Keratinocyte (primary cell): ENCODE measurements around the gene NPHS1.

Source experiments
- EZH2 ChIP-seq: IDR thresholded peaks from one replicate; pipeline ENCODE4 v1.6.1; 2012; ENCODE audit warnings: inconsistent platforms, mild to moderate bottlenecking, low read length, moderate library complexity
- TF ChIP-seq, protein P1 (sequence below), 3 experiments: IDR thresholded peaks in 1 of 3; conservative IDR thresholded peaks in 1 of 3; optimal IDR thresholded peaks in 1 of 3; 2 replicates in 2 of 3; 3 replicates in 1 of 3; pipeline versions ENCODE3 to v1.5.1; 2011; ENCODE audit warnings: low read length in 3 of 3, mild to moderate bottlenecking in 3 of 3, moderate library complexity in 2 of 3, control low read depth in 1 of 3, inconsistent platforms in 1 of 3; ENCODE audit not compliant: insufficient read depth in 2 of 3; ENCODE audit errors: extremely low read depth in 1 of 3

DNA sequence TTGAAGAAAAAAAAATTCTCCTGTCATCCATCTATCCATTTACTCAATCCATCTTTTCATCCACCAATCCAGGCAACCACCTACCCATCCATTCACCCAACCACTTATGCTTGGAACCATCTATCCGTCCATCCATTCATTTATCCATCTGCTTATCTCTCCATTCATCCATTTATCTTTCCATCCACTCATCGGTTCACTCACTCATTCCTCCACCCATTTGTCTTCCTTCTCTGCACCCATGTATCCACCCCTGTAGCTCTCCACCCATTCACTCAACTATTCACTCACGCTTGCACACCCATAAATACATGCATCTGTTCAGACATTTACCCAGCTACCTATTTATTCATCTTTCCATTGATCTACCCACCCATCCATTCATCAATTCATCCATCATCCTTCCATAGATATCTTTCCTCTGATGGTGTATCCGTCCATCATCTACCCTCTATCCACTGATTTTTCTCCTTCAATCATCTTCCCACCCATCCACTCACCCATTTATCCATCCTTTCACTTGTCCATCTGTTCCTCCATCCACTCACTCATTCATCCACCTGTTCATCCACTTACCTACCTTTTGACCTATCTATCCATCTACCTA is 9.5 kb downstream of the NPHS1 start:
- TF ChIP-seq, protein P1, sequence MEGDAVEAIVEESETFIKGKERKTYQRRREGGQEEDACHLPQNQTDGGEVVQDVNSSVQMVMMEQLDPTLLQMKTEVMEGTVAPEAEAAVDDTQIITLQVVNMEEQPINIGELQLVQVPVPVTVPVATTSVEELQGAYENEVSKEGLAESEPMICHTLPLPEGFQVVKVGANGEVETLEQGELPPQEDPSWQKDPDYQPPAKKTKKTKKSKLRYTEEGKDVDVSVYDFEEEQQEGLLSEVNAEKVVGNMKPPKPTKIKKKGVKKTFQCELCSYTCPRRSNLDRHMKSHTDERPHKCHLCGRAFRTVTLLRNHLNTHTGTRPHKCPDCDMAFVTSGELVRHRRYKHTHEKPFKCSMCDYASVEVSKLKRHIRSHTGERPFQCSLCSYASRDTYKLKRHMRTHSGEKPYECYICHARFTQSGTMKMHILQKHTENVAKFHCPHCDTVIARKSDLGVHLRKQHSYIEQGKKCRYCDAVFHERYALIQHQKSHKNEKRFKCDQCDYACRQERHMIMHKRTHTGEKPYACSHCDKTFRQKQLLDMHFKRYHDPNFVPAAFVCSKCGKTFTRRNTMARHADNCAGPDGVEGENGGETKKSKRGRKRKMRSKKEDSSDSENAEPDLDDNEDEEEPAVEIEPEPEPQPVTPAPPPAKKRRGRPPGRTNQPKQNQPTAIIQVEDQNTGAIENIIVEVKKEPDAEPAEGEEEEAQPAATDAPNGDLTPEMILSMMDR (optimal IDR thresholded peaks at IDR 0.05 in 1 of 3, IDR thresholded peaks at IDR 0.05 in 1 of 3, conservative IDR thresholded peaks at IDR 0.05 in 1 of 3; ENCODE audit: extremely low read depth in 1 of 3, insufficient read depth in 2 of 3, low read length in 3 of 3): no peak
- no peak for TF ChIP-seq EZH2
